Measurements from ENCODE around the gene TSC22D1.

TSC22D1 gene

GRCh38 chr13:44507639-44508038 is 68.5 kb downstream of the TSC22D1 start:
- DNase-seq: no peak
- no peak for TF ChIP-seq POLR2A (IDR thresholded peaks at IDR 0.05; ENCODE audit: low read length)
- TF ChIP-seq GATA1 (IDR thresholded peaks at IDR 0.05; ENCODE audit: low read depth, low read length): no peak

GRCh38 chr13:44506719-44507118 is 69.4 kb downstream of the TSC22D1 start:
- TF ChIP-seq POLR2A (IDR thresholded peaks at IDR 0.05; ENCODE audit: low read length): no peak
- DNase-seq: no peak

- TF ChIP-seq GATA1 (IDR thresholded peaks at IDR 0.05; ENCODE audit: low read depth, low read length) (no peak), POLR2A (IDR thresholded peaks at IDR 0.05; ENCODE audit: low read length) (no peak)
- DNase-seq: no peak
These were observed 69.9 kb downstream of the TSC22D1 start for GRCh38 chr13:44506251-44506650.

DNA sequence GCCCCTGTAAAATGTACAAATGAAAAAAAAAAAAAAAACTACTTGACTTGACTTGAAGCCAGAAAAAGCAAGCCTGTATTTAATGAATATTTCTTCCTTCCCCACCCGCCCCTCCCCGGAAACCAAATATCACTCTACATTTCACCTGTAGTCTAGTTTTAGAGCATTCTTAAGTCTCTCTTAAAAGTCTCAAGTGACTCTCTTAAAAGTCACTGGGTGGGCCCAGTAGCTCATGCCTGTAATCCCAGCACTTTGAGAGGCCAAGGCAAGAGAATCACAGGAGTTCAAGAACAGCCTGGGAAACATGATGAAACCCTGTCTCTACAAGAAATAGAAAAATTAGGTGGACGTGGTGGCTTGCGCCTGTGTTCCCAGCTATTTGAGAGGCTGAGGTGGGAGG is 72.0 kb downstream of the TSC22D1 start:
- no peak for TF ChIP-seq POLR2A (IDR thresholded peaks at IDR 0.05; ENCODE audit: low read length)
- TF ChIP-seq GATA1 (IDR thresholded peaks at IDR 0.05; ENCODE audit: low read depth, low read length): no peak
- DNase-seq: no peak

- TF ChIP-seq GATA1 (IDR thresholded peaks at IDR 0.05; ENCODE audit: low read depth, low read length): no peak
- TF ChIP-seq POLR2A (IDR thresholded peaks at IDR 0.05; ENCODE audit: low read length): no peak
- DNase-seq: no peak
These were observed 77.2 kb downstream of the TSC22D1 start for GRCh38 chr13:44498969-44499368.

- TF ChIP-seq GATA1 (IDR thresholded peaks at IDR 0.05; ENCODE audit: low read depth, low read length) (no peak), POLR2A (IDR thresholded peaks at IDR 0.05; ENCODE audit: low read length) (no peak)
- no peak for DNase-seq
These were observed 77.6 kb downstream of the TSC22D1 start for GRCh38 chr13:44498502-44498901.

GRCh38 chr13:44497801-44498200 is 78.3 kb downstream of the TSC22D1 start:
- TF ChIP-seq POLR2A (IDR thresholded peaks at IDR 0.05; ENCODE audit: low read length) (no peak), GATA1 (IDR thresholded peaks at IDR 0.05; ENCODE audit: low read depth, low read length) (no peak)

DNA sequence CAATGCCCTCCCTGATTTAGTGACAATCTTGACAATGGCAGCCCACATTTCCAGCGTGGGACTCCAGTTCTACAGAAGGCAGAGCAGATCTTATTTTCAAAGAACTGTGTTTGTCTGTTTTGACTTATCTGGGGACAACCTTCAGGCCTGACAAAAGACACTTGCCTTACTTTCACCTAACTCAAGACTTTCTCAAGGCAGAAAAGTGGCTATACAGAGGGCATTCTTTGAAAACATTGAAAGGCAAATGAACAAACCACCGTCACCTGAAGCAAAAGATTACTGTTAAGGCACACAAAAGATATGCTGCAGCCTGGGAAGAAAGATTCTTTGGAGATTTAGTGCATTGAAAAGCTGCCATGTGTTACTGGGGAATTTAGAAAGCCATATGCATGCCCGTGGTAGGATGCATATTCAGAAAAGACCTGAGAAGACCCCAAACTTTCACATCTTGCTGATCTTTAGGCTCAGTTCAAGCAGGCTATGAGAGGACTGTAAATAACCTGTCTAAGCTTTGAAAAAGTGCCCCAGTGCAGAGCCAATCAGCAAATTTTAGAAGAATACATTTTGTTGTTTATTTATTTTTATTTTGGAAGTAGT is 82.8 kb downstream of the TSC22D1 start:
- TF ChIP-seq POLR2A (IDR thresholded peaks at IDR 0.05; ENCODE audit: low read length) (no peak), GATA1 (IDR thresholded peaks at IDR 0.05; ENCODE audit: low read depth, low read length) (no peak)
- DNase-seq: no peak

More at GRCh38 chr13:44497801-44498200, 78.3 kb downstream of the TSC22D1 start:
- DNase-seq: no peak

DNA sequence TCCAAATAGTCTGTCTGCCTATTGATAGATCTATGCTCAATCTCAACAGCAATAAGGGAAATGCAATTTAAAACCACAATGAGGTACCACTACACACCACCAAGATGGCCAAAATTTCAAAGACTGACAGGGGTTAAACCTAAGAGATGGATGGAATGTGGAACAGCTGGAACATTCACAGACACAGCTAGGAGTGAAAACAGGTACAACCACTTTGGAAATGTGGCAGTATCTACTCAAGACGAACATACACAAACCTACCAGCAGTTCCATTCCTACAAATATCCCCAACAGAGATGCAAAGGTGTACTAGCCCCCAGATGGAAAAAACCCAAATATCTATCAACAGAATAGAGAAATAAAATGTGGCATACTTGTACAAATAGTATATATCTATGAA is 86.4 kb downstream of the TSC22D1 start:
- TF ChIP-seq POLR2A (IDR thresholded peaks at IDR 0.05; ENCODE audit: low read length) (no peak), GATA1 (IDR thresholded peaks at IDR 0.05; ENCODE audit: low read depth, low read length) (no peak)
- no peak for DNase-seq

DNA sequence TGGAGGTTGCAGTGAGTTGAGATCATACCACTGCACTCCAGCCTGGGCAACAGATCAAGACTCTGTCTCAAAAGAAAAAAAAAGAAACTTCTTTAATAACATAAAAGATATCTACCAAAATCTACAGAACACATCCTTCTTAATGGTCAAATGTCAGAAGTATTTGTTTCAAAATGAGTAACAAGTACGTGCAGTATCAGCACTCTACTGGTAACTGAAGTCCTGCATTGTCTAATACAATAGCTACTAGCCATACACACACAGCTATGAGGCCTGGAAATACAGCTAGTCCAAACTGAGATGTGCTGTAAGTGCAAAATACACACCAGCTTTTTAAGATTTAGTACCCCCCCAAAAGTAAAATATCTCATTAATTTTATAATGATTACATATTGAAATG is 88.1 kb downstream of the TSC22D1 start:
- no peak for DNase-seq
- no peak for TF ChIP-seq POLR2A (IDR thresholded peaks at IDR 0.05; ENCODE audit: low read length)
- TF ChIP-seq GATA1 (IDR thresholded peaks at IDR 0.05; ENCODE audit: low read depth, low read length): no peak

DNA sequence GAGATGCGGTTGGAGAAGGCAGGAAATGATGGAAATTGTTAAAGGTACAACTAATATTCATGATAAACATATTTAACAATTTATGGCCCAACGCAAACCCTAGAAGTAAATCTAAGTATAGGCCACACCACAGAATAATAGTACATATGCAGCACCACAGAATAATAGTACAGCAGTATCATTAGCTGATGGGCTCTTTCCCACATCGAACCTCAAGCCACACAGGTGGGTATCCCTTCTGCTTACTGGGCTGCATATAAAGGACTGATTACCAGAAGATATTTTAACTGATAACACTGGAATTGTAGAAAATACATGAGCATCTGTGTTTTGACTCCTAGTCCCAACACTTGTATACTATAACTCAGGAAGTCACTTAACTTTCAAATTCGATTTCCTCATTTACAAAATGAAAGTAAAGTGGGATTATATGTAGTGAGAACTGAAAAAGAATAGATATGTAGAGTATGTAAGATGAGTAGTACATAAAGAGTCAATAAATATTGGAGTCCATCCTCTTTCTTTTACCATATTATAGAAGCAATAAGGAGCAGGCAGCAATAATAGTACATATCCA is 91.5 kb downstream of the TSC22D1 start:
- no peak for TF ChIP-seq POLR2A (IDR thresholded peaks at IDR 0.05; ENCODE audit: low read length)
- no peak for TF ChIP-seq GATA1 (IDR thresholded peaks at IDR 0.05; ENCODE audit: low read depth, low read length)
- no peak for DNase-seq

- no peak for DNase-seq
- TF ChIP-seq GATA1 (IDR thresholded peaks at IDR 0.05; ENCODE audit: low read depth, low read length): no peak
- TF ChIP-seq POLR2A (IDR thresholded peaks at IDR 0.05; ENCODE audit: low read length): no peak
These were observed 101.8 kb downstream of the TSC22D1 start for GRCh38 chr13:44474122-44474910.

- DNase-seq: no peak
- no peak for TF ChIP-seq GATA1 (IDR thresholded peaks at IDR 0.05; ENCODE audit: low read depth, low read length)
- no peak for TF ChIP-seq POLR2A (IDR thresholded peaks at IDR 0.05; ENCODE audit: low read length)
These were observed 104.4 kb downstream of the TSC22D1 start for GRCh38 chr13:44471686-44472085.

DNA sequence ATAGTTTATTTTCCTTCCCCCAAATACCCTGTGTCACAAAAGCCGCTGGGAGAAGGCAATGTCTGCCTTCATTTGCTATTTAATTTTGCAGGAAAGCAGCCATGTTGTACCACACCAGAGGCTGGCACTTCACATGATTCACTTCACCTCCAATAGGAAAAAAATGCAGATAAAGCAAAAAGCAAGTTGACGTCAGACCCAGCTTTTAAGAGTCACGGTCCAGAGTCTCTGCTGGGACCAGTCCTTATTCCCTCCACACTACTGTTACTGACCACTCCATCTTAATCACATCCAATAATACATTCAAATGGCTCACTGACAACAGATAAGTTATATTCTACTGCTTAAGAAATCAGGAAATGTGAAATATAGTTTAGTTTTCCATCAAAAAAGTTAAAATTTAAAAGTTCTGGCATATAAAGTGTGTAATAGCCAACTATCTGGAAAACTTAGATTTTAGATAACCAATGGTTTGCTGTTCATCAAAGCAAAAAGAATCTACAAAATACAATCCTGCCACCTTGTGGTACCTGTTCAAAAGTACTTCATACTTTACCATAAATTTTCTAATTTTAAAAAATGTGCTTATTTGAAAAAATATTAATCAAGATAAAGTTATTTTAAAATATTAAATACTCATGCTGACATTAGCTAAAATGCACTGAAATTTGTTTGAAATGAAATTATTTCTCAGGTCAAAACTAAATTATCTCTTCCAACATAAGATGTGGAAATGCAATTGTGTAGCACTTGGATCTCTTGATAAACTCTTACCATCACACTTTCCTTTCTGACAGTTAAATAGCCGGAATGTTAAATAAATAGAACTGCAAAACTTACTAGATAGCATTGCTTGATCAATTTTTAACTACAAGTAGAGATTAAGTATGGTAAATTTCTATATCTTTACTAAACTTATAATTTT is 105.2 kb downstream of the TSC22D1 start:
- peak; percentile 60 to 74 for DNase-seq
- TF ChIP-seq POLR2A (IDR thresholded peaks at IDR 0.05; ENCODE audit: low read length) (no peak), GATA1 (IDR thresholded peaks at IDR 0.05; ENCODE audit: low read depth, low read length) (no peak)
